Activated naive CD4-positive, alpha-beta T cell treated with anti-CD3 and anti-CD28 coated beads for 36 hours (primary cell): ENCODE measurements around the gene NREP. TPM values are rescaled to one million over a fixed set of nuclear protein-coding genes. Genes with fewer than 3 reads are reported as not detected.
"Not testable (repeated sequence)": the region's sequence is repeated elsewhere in the genome, so short reads cannot be mapped to it uniquely, and the experiment has no call there.

Experiments
- CTCF ChIA-PET: fragments of 350-600 bp; sonication (Branson Sonifier 250); formaldehyde crosslinking; loops from one replicate; lab custom pipeline; 2021; ENCODE audit warnings: antibody characterized with exemption; lab: Charles Lee
- DNase-seq: peaks from one replicate; pipeline ENCODE4 v3.0.0-alpha.2; 2020
- H3K27ac Mint-ChIP-seq: one replicate; pipeline ENCODE4 v1.8.0; 2021; ENCODE audit warnings: mild to moderate bottlenecking, mixed read lengths
- H3K27me3 Mint-ChIP-seq: one replicate; pipeline ENCODE4 v1.8.0; 2021; ENCODE audit warnings: low read depth, mixed read lengths
- H3K36me3 Mint-ChIP-seq: one replicate; pipeline ENCODE4 v1.8.0; 2021; ENCODE audit warnings: low read depth, mixed read lengths
- H3K4me1 Mint-ChIP-seq: one replicate; pipeline ENCODE4 v1.8.0; 2021; ENCODE audit warnings: low read depth, mixed read lengths
- H3K4me3 Mint-ChIP-seq: one replicate; pipeline ENCODE4 v1.8.0; 2021; ENCODE audit warnings: mild to moderate bottlenecking, moderate library complexity, mixed read lengths
- H3K9me3 Mint-ChIP-seq: one replicate; pipeline ENCODE4 v1.8.0; 2021; ENCODE audit warnings: mixed read lengths
- intact Hi-C: fragments of 100-400 bp; cut with micrococcal nuclease; formaldehyde crosslinking; loops from one replicate; pipeline ENCODE4 v1.15.1; 2023
- total RNA-seq, 2 experiments: library from RNA; stranded (reverse); gene quantifications; one replicate each; pipeline ENCODE4 v1.2.3, GENCODE V29; 2021

The NREP gene
- total RNA-seq, 2 experiments from 2014 or later: 6.8 to 7.3 TPM

GRCh38 chr5:111730659-111731382 is 26.2 kb downstream of the NREP start:
- peaks cover 2% of the 10 kb centered on the region for H3K27me3 Mint-ChIP-seq
- no peak overlapping the region for H3K27ac Mint-ChIP-seq
- peaks cover 6% of the 10 kb centered on the region for H3K36me3 Mint-ChIP-seq
- intact Hi-C loops: no loop called here
- H3K9me3 Mint-ChIP-seq: no peaks in the 10 kb centered on the region
- H3K4me3 Mint-ChIP-seq: no peak overlapping the region
- CTCF ChIA-PET: no interaction called here
- DNase-seq: no peak
- peaks cover 9% of the 10 kb centered on the region for H3K4me1 Mint-ChIP-seq

DNA sequence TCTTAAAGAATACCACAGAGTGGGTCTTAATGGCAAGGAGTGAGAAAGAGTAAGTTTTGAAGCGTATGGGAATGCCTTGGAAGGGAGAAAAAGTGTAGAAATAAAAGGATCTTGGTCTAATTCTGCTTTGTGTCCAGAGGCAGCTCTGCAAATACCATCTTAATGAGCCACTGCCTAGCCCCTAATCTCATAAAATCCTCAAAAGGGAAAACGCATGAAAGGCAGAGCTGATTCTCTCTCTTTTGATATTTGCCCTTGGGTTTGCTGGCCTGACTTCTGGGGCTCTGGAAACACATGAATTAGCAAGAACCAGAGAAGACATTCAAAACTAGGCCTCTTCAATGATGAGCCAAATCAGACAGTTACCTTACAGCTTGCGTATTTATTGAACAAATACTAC is 28.1 kb downstream of the NREP start:
- H3K27ac Mint-ChIP-seq: no peak overlapping the region
- peaks cover 7% of the 10 kb centered on the region for H3K4me1 Mint-ChIP-seq
- H3K36me3 Mint-ChIP-seq: peaks cover 6% of the 10 kb centered on the region
- no peaks in the 10 kb centered on the region for H3K9me3 Mint-ChIP-seq
- CTCF ChIA-PET: no interaction called here
- no peak for DNase-seq
- peaks cover 2% of the 10 kb centered on the region for H3K27me3 Mint-ChIP-seq
- intact Hi-C loops: no loop called here
- H3K4me3 Mint-ChIP-seq: no peak overlapping the region

GRCh38 chr5:111726986-111727385 is 30.0 kb downstream of the NREP start:
- CTCF ChIA-PET: interaction anchor here (1.1 kb wide), 1 partner anchor 55 kb away, joined by 4 read pairs; no protein-coding TSS in a partner anchor
- Mint-ChIP-seq H3K9me3 (no peaks in the 10 kb centered on the region), H3K27ac (no peak overlapping the region), H3K36me3 (peaks cover 4% of the 10 kb centered on the region), H3K4me3 (no peak overlapping the region), H3K4me1 (peaks cover 7% of the 10 kb centered on the region), H3K27me3 (peaks cover 2% of the 10 kb centered on the region)
- intact Hi-C loops: no loop called here
- DNase-seq: no peak

GRCh38 chr5:111722140-111722539 is 34.9 kb downstream of the NREP start:
- Mint-ChIP-seq H3K4me3 (no peak overlapping the region), H3K36me3 (no peaks in the 10 kb centered on the region), H3K27me3 (peaks cover 5% of the 10 kb centered on the region), H3K27ac (no peak overlapping the region), H3K4me1 (no peaks in the 10 kb centered on the region), H3K9me3 (no peaks in the 10 kb centered on the region)
- intact Hi-C loops: no loop called here
- CTCF ChIA-PET: no interaction called here
- no peak for DNase-seq

DNA sequence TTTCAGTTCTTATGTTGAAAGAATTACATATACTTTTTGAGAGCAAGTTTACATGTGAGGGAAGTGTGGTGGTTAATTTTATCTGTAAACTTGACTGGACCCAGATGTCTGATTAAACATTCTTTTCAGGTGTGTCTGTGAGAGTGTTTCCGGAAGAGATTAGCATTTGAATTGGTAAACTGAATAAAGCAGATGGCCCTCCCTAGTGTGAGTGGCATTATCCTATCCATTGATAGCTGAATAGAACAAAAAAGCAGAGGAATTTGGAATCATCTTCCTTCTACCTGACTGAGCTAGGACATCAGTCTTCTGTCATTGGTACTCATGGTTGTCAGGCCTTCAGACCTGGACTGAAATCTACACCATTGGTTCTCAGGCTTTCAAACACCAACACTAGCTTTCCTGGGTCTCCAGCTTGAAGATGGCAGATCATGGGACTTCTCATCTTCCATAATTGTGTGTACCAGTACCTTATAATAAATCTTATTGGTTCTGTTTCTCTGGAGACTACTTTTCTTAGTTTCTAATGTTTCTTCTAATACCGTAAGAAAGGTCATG is 36.6 kb downstream of the NREP start:
- no peak for DNase-seq
- no peaks in the 10 kb centered on the region for H3K9me3 Mint-ChIP-seq
- CTCF ChIA-PET: no interaction called here
- H3K36me3 Mint-ChIP-seq: no peaks in the 10 kb centered on the region
- H3K4me3 Mint-ChIP-seq: no peak overlapping the region
- H3K4me1 Mint-ChIP-seq: no peaks in the 10 kb centered on the region
- H3K27ac Mint-ChIP-seq: no peak overlapping the region
- intact Hi-C loops: no loop called here
- H3K27me3 Mint-ChIP-seq: peaks cover 8% of the 10 kb centered on the region

- H3K4me3 Mint-ChIP-seq: no peak overlapping the region
- no peak for DNase-seq
- H3K4me1 Mint-ChIP-seq: no peaks in the 10 kb centered on the region
- CTCF ChIA-PET: interaction anchor here (0.5 kb wide), 1 partner anchor 928 kb away, joined by 5 read pairs; no protein-coding TSS in a partner anchor
- no peaks in the 10 kb centered on the region for H3K9me3 Mint-ChIP-seq
- H3K27ac Mint-ChIP-seq: no peak overlapping the region
- intact Hi-C loops: no loop called here
- H3K36me3 Mint-ChIP-seq: no peaks in the 10 kb centered on the region
- peaks cover 9% of the 10 kb centered on the region for H3K27me3 Mint-ChIP-seq
Observed at GRCh38 chr5:111719773-111720172, 37.2 kb downstream of the NREP start.

DNA sequence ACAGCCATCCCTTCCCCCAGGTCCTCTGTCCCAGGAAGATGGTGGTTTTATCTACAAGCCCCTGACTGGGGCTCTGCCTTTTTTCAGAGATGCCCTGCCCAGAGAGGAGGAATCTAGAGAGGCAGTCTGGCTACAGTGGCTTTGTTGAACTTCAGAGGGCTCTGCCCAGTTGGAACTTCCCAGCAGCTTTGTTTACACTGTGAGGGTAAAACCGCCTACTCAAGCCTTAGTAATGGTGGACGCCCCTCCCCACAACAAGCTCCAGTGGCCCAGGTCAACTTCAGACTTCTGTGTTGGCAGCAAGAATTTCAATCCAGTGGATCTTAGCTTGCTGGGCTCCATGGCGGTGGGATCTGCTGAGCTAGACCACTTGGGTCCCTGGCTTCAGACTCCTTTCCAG is 40.2 kb downstream of the NREP start:
- DNase-seq, H3K27me3 Mint-ChIP-seq, H3K27ac Mint-ChIP-seq, H3K36me3 Mint-ChIP-seq, H3K4me3 Mint-ChIP-seq, H3K4me1 Mint-ChIP-seq, intact Hi-C loops: not testable (repeated sequence)
- CTCF ChIA-PET: interaction anchor here (1.0 kb wide), 1 partner anchor 116 kb away, joined by 4 read pairs; no protein-coding TSS in a partner anchor
- peaks cover 13% of the 10 kb centered on the region for H3K9me3 Mint-ChIP-seq

- no peaks in the 10 kb centered on the region for H3K27me3 Mint-ChIP-seq
- no peak for DNase-seq
- peaks cover 7% of the 10 kb centered on the region for H3K9me3 Mint-ChIP-seq
- peaks cover 5% of the 10 kb centered on the region for H3K4me1 Mint-ChIP-seq
- no peak overlapping the region for H3K27ac Mint-ChIP-seq
- H3K4me3 Mint-ChIP-seq: no peak overlapping the region
- intact Hi-C loops: loop anchor here (5.0 kb wide), 1 partner anchor 440 kb away; no protein-coding TSS in a partner anchor
- CTCF ChIA-PET: interaction anchor here (0.9 kb wide), 1 partner anchor 22 kb away, joined by 3 read pairs; no protein-coding TSS in a partner anchor
- no peaks in the 10 kb centered on the region for H3K36me3 Mint-ChIP-seq
Observed at GRCh38 chr5:111707630-111708164, 49.3 kb downstream of the NREP start.

- Mint-ChIP-seq H3K4me3 (no peak overlapping the region), H3K4me1 (peaks cover 5% of the 10 kb centered on the region), H3K27me3 (no peaks in the 10 kb centered on the region), H3K27ac (no peak overlapping the region), H3K9me3 (no peaks in the 10 kb centered on the region), H3K36me3 (no peaks in the 10 kb centered on the region)
- CTCF ChIA-PET: no interaction called here
- DNase-seq: no peak
- intact Hi-C loops: loop anchor here (5.0 kb wide), 1 partner anchor 441 kb away; no protein-coding TSS in a partner anchor
Observed at GRCh38 chr5:111706345-111706744, 50.6 kb downstream of the NREP start.

- CTCF ChIA-PET: no interaction called here
- no peak for DNase-seq
- peaks cover 1% of the 10 kb centered on the region for H3K27me3 Mint-ChIP-seq
- H3K4me1 Mint-ChIP-seq: peaks cover 5% of the 10 kb centered on the region
- no peak overlapping the region for H3K4me3 Mint-ChIP-seq
- H3K27ac Mint-ChIP-seq: no peak overlapping the region
- H3K9me3 Mint-ChIP-seq: no peaks in the 10 kb centered on the region
- intact Hi-C loops: loop anchor here (5.0 kb wide), 1 partner anchor 443 kb away; no protein-coding TSS in a partner anchor
- no peaks in the 10 kb centered on the region for H3K36me3 Mint-ChIP-seq
Observed at GRCh38 chr5:111704452-111705085, 52.4 kb downstream of the NREP start.

GRCh38 chr5:111703662-111704061 is 53.3 kb downstream of the NREP start:
- H3K9me3 Mint-ChIP-seq: no peaks in the 10 kb centered on the region
- intact Hi-C loops: no loop called here
- CTCF ChIA-PET: interaction anchor here (0.9 kb wide), 1 partner anchor 153 kb away, joined by 3 read pairs; no protein-coding TSS in a partner anchor
- peaks cover 3% of the 10 kb centered on the region for H3K27me3 Mint-ChIP-seq
- DNase-seq: peak; percentile 13
- no peak overlapping the region for H3K4me3 Mint-ChIP-seq
- peaks cover 5% of the 10 kb centered on the region for H3K4me1 Mint-ChIP-seq
- no peaks in the 10 kb centered on the region for H3K36me3 Mint-ChIP-seq
- H3K27ac Mint-ChIP-seq: no peak overlapping the region

DNA sequence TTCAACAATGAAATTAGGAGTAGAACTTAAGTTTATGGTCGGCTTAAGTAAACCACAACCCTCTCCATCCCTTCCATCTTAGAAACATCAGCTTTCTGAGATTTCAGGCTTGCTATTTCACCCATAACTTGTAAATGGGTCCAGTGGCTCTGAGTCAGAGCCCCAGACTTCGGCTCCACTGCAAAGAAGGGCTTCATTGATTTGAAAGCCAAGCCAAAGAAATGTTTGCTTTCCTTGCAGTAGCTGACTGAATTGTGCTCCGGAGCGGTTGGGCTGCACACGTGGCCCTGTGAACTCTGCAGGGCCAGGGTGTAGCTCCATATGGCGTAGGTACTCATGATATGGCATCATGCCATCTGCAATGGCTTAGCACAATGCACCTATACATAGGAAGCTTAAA is 57.0 kb downstream of the NREP start:
- Mint-ChIP-seq H3K27ac (no peak overlapping the region), H3K9me3 (no peaks in the 10 kb centered on the region), H3K36me3 (no peaks in the 10 kb centered on the region), H3K4me1 (peaks cover 5% of the 10 kb centered on the region), H3K4me3 (no peak overlapping the region), H3K27me3 (peaks cover 3% of the 10 kb centered on the region)
- DNase-seq: no peak
- intact Hi-C loops: loop anchor here (2.0 kb wide), 1 partner anchor 149 kb away; no protein-coding TSS in a partner anchor
- CTCF ChIA-PET: no interaction called here
